ENCODE data around the gene PRR13.
"Not testable (repeated sequence)": the region's sequence is repeated elsewhere in the genome, so short reads cannot be mapped to it uniquely, and the experiment has no call there.

DNA sequence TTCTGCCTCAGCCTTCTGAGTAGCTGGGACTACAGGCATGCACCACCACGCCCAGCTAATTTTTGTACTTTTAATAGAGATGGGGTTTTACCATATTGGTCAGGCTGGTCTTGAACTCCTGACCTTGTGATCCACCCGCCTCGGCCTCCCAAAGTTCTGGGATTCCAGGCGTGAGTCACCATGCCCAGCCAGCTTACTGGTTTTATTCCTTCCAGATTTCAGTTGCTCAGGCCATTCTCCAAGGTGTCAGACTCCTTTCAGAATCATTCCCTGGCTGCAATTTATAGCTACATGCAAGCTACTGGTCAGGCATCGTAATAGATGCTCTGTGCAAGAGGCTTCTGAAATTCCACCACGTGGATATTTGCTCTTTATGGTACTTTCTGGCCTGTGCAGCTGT, 39.9 kb downstream of the PRR13 start:
- TF ChIP-seq, protein P1, sequence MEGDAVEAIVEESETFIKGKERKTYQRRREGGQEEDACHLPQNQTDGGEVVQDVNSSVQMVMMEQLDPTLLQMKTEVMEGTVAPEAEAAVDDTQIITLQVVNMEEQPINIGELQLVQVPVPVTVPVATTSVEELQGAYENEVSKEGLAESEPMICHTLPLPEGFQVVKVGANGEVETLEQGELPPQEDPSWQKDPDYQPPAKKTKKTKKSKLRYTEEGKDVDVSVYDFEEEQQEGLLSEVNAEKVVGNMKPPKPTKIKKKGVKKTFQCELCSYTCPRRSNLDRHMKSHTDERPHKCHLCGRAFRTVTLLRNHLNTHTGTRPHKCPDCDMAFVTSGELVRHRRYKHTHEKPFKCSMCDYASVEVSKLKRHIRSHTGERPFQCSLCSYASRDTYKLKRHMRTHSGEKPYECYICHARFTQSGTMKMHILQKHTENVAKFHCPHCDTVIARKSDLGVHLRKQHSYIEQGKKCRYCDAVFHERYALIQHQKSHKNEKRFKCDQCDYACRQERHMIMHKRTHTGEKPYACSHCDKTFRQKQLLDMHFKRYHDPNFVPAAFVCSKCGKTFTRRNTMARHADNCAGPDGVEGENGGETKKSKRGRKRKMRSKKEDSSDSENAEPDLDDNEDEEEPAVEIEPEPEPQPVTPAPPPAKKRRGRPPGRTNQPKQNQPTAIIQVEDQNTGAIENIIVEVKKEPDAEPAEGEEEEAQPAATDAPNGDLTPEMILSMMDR (IDR thresholded peaks at IDR 0.05): not testable (repeated sequence)
- not testable (repeated sequence) for TF ChIP-seq POLR2A (IDR thresholded peaks at IDR 0.05; ENCODE audit: low read depth); EP300 (IDR thresholded peaks at IDR 0.05); POLR2AphosphoS5 (IDR thresholded peaks at IDR 0.05)

All from esophagus muscularis mucosa (tissue), 4 donors.